GM12878 (cell line): ENCODE results near the gene POU2F3. TPM values are rescaled to one million over a fixed set of nuclear protein-coding genes. Genes with fewer than 3 reads are reported as not detected.
A peak's percentile ranks its signal among the peaks of the same experiment; 100 is the strongest.

Source experiments
- ATAC-seq: fragments of 200-7000 bp; cut with Tn5 transposase; 3 replicates; pipeline ENCODE4 v1.9.1; 2020; ENCODE audit warnings: mild to moderate bottlenecking, moderate library complexity
- BruUV-seq: library from RNA; stranded (reverse); fragments of 400-500 nt; replicated peaks from 2 replicates; lab custom pipeline; 2021; lab: Mats Ljungman, UMichigan
- CTCF ChIA-PET: fragments of 300-600 bp; sonication (Branson Sonifier 250); formaldehyde crosslinking; extraction: SDS; loops from one replicate; lab custom pipeline; 2021; ENCODE audit warnings: inconsistent platforms; lab: Yijun Ruan, JAX
- POLR2A ChIA-PET: fragments of 350-600 bp; formaldehyde crosslinking; extraction: SDS; loops from one replicate; lab custom pipeline; 2021; ENCODE audit warnings: inconsistent platforms; lab: Charles Lee
- RAD21 ChIA-PET: fragments of 300-600 bp; sonication (Branson Sonifier 250); formaldehyde crosslinking; loops from one replicate; lab custom pipeline; 2023; ENCODE audit warnings: antibody characterized with exemption; ENCODE audit not compliant: unreplicated experiment; lab: Charles Lee
- SMC1A ChIA-PET: fragments of 300-600 bp; sonication (Branson Sonifier 250); formaldehyde crosslinking; loops from one replicate; lab custom pipeline; 2023; ENCODE audit not compliant: unreplicated experiment, uncharacterized antibody; lab: Charles Lee
- DNase-seq: peaks from one replicate; pipeline ENCODE4 v3.0.0-alpha.2; 2011; ENCODE audit warnings: low read depth, low spot score
- FAIRE-seq: peaks from 3 replicates; lab custom pipeline; 2011; peaks lifted over from hg19 to GRCh38; lab: Jason Lieb, UNC
- H2AFZ ChIP-seq: 2 replicates; pipeline ENCODE4 v1.6.0; 2011; ENCODE audit warnings: low read depth, low read length, control low read depth; ENCODE audit not compliant: control insufficient read depth
- H3K27ac ChIP-seq: 2 replicates; pipeline ENCODE4 v1.5.1; 2011; ENCODE audit warnings: control low read depth; ENCODE audit not compliant: control insufficient read depth, insufficient read depth
- H3K27me3 ChIP-seq, 2 experiments: replicated peaks in 1 of 2; 2 replicates each; pipeline versions ENCODE4 v1.6.0 to v1.6.1; 2011; ENCODE audit warnings: low read length in 1 of 2; ENCODE audit not compliant: control insufficient read depth in 2 of 2, insufficient read depth in 2 of 2
- H3K36me3 ChIP-seq, 2 experiments: 2 replicates each; pipeline ENCODE4 v1.5.1; 2011; ENCODE audit warnings: low read length in 1 of 2; ENCODE audit not compliant: control insufficient read depth in 2 of 2, insufficient read depth in 2 of 2
- H3K4me1 ChIP-seq: 2 replicates; pipeline ENCODE4 v1.6.1; 2011; ENCODE audit warnings: mild to moderate bottlenecking, low read length, moderate library complexity, mixed read lengths; ENCODE audit not compliant: control insufficient read depth, insufficient read depth
- H3K4me2 ChIP-seq: 2 replicates; pipeline ENCODE4 v1.6.0; 2011; ENCODE audit warnings: control low read depth; ENCODE audit not compliant: control insufficient read depth, insufficient read depth
- H3K4me3 ChIP-seq: fragments of 200-600 bp; sonication (generic); 2 replicates; pipeline ENCODE4 v1.5.1; 2016
- H3K79me2 ChIP-seq: 2 replicates; pipeline ENCODE4 v1.6.0; 2011; ENCODE audit warnings: low read length; ENCODE audit not compliant: control insufficient read depth, insufficient read depth
- H3K9ac ChIP-seq: 2 replicates; pipeline ENCODE4 v1.8.0; 2011; ENCODE audit warnings: low read length, control low read depth, mixed read lengths; ENCODE audit not compliant: control insufficient read depth, insufficient read depth
- H3K9me3 ChIP-seq: replicated peaks from 3 replicates; pipeline ENCODE4 v1.5.1; 2011; ENCODE audit warnings: mild to moderate bottlenecking, low read length; ENCODE audit not compliant: control insufficient read depth, insufficient read depth
- H4K20me1 ChIP-seq: 2 replicates; pipeline ENCODE4 v1.6.0; 2011; ENCODE audit not compliant: control insufficient read depth, insufficient read depth
- SPI1 ChIP-seq: IDR thresholded peaks from 2 replicates; pipeline ENCODE4 v1.6.1; 2011; ENCODE audit warnings: low read depth, mild to moderate bottlenecking, low read length, moderate library complexity, borderline replicate concordance; ENCODE audit not compliant: insufficient read depth
- SUPT20H ChIP-seq: IDR thresholded peaks from 2 replicates; pipeline ENCODE4 v1.6.1; 2011; ENCODE audit warnings: low read depth, mild to moderate bottlenecking, low read length, moderate library complexity, borderline replicate concordance; ENCODE audit not compliant: control insufficient read depth
- TCF12 ChIP-seq: IDR thresholded peaks from 2 replicates; pipeline ENCODE4 v1.6.1; 2011; ENCODE audit warnings: low read depth, mild to moderate bottlenecking, low read length
- TCF3 ChIP-seq: IDR thresholded peaks from 2 replicates; pipeline ENCODE4 v1.6.1; 2012; ENCODE audit warnings: low read depth, mild to moderate bottlenecking, low read length, borderline replicate concordance; ENCODE audit not compliant: insufficient read depth
- WGBS: methylation state at CpG from one replicate; pipeline ENCODE4 v1.1.6; 2016; ENCODE audit warnings: low lambda C conversion rate; ENCODE audit not compliant: insufficient replicate concordance, insufficient coverage; ENCODE audit errors: missing lambda C conversion rate; 5-methylcytosine and 5-hydroxymethylcytosine counted together
- in situ Hi-C: fragments of 300-500 bp; cut with MboI; formaldehyde crosslinking; loops from 9 replicates; pipeline ENCODE4 v1.14.3; 2018; ENCODE audit warnings: mixed read lengths
- intact Hi-C: fragments of 100-400 bp; cut with micrococcal nuclease; formaldehyde crosslinking; loops from one replicate; pipeline ENCODE4 v1.14.2; 2022; ENCODE audit not compliant: unreplicated experiment
- polyA plus RNA-seq, 11 experiments: library from polyadenylated mRNA; depleted of rRNA in 4 of 11; unstranded in 6 of 11; stranded (reverse) in 5 of 11; fragments of >200 nt; fragmentation: Nextera tagmentation in 4 of 11; fragmentation: Illumina TruSeq in 1 of 11; extraction: Ambion mirVana in 4 of 11; extraction: Trizol in 1 of 11; gene quantifications; 1 replicate in 1 of 11; 2 replicates in 10 of 11; pipeline versions ENCODE4 v1.2.1 to v1.2.3, GENCODE V29; 2011 to 2016; ENCODE audit warnings: inconsistent platforms in 2 of 11, missing spikeins in 2 of 11, low read depth in 1 of 11
- total RNA-seq, 4 experiments: library from RNA; depleted of rRNA in 3 of 4; stranded (reverse); fragments of >200 nt in 3 of 4; fragmentation: Illumina TruSeq in 1 of 4; extraction: Trizol in 1 of 4; gene quantifications; 2 replicates each; pipeline versions ENCODE4 v1.2.1 to v1.2.3, GENCODE V29; 2013 to 2021

POU2F3 gene
- total and polyA plus RNA-seq, 10 of the 15 experiments (the other 5 are each of a cell fraction or from before 2014, with no cell fraction given): 0.09 to 4.4 (median 0.33) TPM

GRCh38 chr11:120224972-120225909 is 14.7 kb upstream of the POU2F3 start:
- WGBS: 37% methylated on average over 20 of the region's 22 CpGs
- in situ Hi-C loops: loop anchor here (5.0 kb wide), 1 partner anchor 53 kb away; no protein-coding TSS in a partner anchor
- H3K27ac ChIP-seq: no peak overlapping the region
- SMC1A ChIA-PET: interaction anchor here (0.9 to 1.8 kb wide), 2 partner anchors 73 to 77 kb away, joined by 3 to 6 read pairs; no protein-coding TSS in a partner anchor
- no TSS peak for BruUV-seq
- no peaks in the 10 kb centered on the region for H3K36me3 ChIP-seq
- no peak overlapping the region for H3K4me3 ChIP-seq
- RAD21 ChIA-PET: interaction anchor here (1.4 to 3.0 kb wide), 3 partner anchors 12 to 77 kb away, joined by 3 to 10 read pairs (median 8); no protein-coding TSS in a partner anchor
- H2AFZ ChIP-seq: no peak overlapping the region
- intact Hi-C loops: loop anchor here (10.0 kb wide), 1 partner anchor 740 kb away; no protein-coding TSS in a partner anchor
- POLR2A ChIA-PET: no interaction called here
- H3K9me3 ChIP-seq: no peaks in the 10 kb centered on the region
- FAIRE-seq (no peak), DNase-seq (no peak)
- H3K4me1 ChIP-seq: peaks cover 8% of the 10 kb centered on the region
- CTCF ChIA-PET: interaction anchor here (0.7 to 18.4 kb wide), 5 partner anchors 9 to 77 kb away, joined by 3 to 783 read pairs (median 4); no protein-coding TSS in a partner anchor
- no peaks in the 10 kb centered on the region for H3K27me3 ChIP-seq
- H3K79me2 ChIP-seq: no peaks in the 10 kb centered on the region
- TF ChIP-seq SUPT20H (no peak), TCF3 (0 out of 2 replicates have a peak, but pooled peaks have one; percentile 36), TCF12 (0 out of 2 replicates have a peak, but pooled peaks have one; percentile 48), SPI1 (peak; percentile 81)
- TF ChIP-seq, all 136 proteins: peak for 3
- peak overlapping the region; percentile 13; the same call in 1 of the 2 replicates for H3K4me2 ChIP-seq
- no peaks in the 10 kb centered on the region for H4K20me1 ChIP-seq
- H3K9ac ChIP-seq: no peak overlapping the region
- ATAC-seq: peak; percentile 50
